Measurements from ENCODE around the gene CEP20.

- TF ChIP-seq CTCF (IDR thresholded peaks at IDR 0.05) (no peak), POLR2A (IDR thresholded peaks at IDR 0.05) (no peak)
Measured at GRCh38 chr16:15873301-15873700, 15.1 kb downstream of the CEP20 start.

Data from adrenal gland (tissue), 5 donors.